C4-2B (cell line): ENCODE results near the gene ABCD4.
"Not testable (repeated sequence)": the region's sequence is repeated elsewhere in the genome, so short reads cannot be mapped to it uniquely, and the experiment has no call there.

Source experiments
- H3K27ac ChIP-seq: fragments of 450-650 bp; 2 replicates; pipeline ENCODE4 v1.5.1; 2017
- ZFX ChIP-seq: fragments of 450-650 bp; IDR thresholded peaks from 2 replicates; pipeline ENCODE4 v1.6.1; 2017
- TF ChIP-seq, protein P1 (sequence below): fragments of 450-650 bp; conservative IDR thresholded peaks from 2 replicates; pipeline ENCODE4 v1.5.1; 2017; ENCODE audit warnings: mild to moderate bottlenecking

The ABCD4 gene

DNA sequence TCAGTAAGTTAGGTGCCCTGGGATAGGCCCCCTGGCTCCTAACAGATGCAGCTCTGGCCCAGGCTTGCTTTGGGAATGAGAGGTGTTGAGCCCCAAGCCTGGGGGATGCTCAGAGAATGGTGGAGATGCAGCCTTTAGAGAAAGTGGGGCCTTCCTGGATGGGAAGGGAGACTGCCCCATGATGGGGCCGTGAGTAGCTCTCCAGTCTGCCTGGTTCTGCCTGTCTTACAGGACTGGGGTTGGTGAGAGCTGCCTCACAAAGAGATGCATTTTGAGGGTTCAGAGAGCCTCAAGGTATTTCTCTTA is 45.0 kb upstream of the ABCD4 start:
- TF ChIP-seq, protein P1, sequence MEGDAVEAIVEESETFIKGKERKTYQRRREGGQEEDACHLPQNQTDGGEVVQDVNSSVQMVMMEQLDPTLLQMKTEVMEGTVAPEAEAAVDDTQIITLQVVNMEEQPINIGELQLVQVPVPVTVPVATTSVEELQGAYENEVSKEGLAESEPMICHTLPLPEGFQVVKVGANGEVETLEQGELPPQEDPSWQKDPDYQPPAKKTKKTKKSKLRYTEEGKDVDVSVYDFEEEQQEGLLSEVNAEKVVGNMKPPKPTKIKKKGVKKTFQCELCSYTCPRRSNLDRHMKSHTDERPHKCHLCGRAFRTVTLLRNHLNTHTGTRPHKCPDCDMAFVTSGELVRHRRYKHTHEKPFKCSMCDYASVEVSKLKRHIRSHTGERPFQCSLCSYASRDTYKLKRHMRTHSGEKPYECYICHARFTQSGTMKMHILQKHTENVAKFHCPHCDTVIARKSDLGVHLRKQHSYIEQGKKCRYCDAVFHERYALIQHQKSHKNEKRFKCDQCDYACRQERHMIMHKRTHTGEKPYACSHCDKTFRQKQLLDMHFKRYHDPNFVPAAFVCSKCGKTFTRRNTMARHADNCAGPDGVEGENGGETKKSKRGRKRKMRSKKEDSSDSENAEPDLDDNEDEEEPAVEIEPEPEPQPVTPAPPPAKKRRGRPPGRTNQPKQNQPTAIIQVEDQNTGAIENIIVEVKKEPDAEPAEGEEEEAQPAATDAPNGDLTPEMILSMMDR, result no peak
- no peak for TF ChIP-seq ZFX
- no peak overlapping the region for H3K27ac ChIP-seq

DNA sequence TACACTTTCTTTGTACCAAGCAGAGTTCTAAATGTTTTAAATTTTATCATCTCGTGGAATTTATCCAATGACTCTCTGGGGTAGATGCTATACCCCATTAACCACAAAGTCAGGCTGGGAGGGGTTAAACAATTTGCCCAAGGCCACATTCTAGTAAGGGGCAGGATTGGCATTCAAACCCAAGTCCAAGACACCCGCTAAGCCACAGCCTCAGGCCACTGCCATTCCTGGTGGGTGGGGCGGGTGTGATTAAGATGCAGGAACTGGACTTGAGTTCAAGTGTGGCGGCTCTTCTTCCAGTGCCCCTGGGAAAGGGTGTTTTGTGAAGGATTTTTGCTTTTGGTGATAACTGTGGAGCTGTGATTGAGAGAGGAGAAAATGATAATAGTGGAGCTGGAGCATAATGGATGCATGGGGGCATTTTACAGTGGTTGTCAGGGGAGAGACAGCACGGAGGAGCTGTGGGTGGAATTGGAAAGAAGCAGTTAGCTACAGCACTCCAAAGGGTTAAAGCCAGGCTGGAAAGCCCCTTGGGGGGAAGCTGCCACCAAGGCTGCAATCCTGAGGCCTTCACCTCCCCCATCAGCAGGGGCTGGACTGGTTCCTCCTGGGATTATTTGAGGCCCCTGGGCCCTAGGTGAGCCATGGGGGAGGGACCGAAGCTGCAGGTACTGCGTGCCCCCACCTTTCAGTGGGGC is 44.5 kb upstream of the ABCD4 start:
- H3K27ac ChIP-seq, result no peak overlapping the region
- TF ChIP-seq, protein P1, result no peak
- no peak for TF ChIP-seq ZFX

DNA sequence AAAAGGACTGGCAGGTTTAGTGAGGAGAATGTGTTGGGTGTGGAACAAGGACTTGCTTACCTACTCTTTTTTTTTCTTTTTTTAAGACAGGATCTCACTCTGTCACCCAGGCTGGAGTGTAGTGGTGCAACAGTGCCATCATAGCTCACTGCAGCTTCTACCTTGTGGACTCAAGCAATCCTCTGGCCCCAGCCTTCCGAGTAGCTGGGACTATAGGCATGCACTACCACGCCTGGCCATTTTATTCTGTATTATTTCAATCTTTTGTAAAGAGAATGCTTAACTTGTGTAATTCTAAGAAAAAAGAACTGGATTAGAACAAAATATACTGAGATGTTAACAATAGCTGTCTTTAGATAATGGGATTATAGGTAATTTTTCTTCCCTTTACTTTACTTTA is 43.6 kb upstream of the ABCD4 start:
- H3K27ac ChIP-seq, result no peak overlapping the region
- TF ChIP-seq, protein P1, result no peak
- no peak for TF ChIP-seq ZFX

DNA sequence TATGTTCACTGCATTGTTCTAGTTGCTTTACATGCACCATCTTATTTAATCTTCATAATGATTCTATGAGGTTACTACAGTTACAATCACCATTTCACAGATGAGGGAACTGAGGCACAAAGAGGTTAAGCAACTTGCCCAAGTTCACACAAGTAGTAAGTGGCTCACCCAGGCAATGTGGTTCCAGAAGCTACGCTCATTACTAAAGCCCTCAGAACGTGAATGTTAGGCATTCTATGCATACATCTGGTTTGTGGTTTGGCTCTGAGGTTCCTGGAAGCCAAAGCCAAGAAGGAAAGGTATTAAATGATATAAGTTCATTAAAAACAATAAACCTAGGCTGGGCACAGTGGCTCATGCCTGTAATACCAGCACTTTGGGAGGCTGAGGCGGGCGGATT is 31.2 kb upstream of the ABCD4 start:
- H3K27ac ChIP-seq, result no peak overlapping the region
- no peak for TF ChIP-seq ZFX
- TF ChIP-seq, protein P1, result no peak

DNA sequence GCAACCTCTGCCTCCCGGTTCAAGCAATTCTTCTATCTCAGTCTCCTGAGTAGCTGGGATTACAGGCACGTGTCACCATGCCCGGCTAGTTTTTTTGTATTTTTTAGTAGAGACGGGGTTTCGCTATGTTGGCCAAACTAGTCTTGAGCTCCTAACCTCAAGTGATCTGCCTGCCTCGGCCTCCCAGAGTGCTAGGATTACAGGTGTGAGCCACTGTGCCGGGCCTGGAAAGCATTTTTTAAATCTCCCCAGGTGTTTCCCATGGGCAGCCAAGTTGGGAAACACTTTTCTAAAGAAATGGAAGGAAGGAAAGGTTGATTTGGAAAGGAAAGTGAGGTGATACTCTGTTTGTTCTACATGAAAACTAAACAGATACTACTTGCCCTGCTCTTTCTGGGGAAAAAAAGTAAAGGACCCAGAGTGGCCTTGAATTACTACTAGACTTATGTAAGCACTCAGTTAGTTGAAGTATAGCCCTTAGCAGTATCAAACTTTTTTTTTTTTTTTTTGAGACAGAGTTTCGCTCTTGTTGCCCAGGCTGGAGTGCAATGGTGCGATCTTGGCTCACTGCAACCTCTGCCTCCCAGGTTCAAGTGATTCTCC is 27.3 kb upstream of the ABCD4 start:
- not testable (repeated sequence) for H3K27ac ChIP-seq

DNA sequence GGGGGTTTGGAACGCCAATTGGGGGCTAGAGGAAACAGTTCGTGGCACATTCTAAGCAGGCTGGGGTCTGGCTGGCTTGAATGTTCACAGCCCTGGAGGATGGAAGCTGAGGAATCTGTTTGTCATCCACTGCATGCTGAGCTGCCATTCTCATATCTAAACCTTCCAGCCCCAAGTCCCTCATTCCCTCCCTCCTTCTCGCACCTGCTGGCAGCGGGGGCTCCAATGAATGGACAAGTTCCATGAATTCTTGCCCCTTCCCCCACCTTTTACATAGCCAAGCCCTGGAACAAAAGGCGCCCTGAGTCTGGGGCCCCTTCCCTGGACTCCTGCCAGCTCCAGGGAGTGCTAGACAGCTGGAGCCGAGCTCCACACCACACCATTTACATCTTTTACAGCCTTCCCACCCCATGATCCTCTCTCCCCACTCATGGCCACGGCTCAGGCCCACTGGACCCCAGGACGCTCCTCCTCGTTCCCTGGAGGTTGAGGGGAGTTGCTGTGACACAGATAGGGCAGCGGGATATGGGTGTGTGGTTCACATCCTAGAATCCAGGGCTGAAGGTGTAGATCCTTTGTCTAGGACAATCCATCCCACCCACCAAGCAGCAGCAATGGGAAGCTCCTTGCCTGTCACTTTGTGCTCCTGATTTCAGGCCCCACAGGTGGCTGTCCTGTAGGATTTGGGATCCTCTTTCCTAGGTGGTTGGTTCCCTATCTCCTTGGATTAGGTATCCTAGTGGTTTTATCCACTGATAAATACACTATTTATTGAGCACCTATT is 23.8 kb upstream of the ABCD4 start:
- TF ChIP-seq, protein P1, result no peak
- TF ChIP-seq ZFX, result no peak
- no peak overlapping the region for H3K27ac ChIP-seq

DNA sequence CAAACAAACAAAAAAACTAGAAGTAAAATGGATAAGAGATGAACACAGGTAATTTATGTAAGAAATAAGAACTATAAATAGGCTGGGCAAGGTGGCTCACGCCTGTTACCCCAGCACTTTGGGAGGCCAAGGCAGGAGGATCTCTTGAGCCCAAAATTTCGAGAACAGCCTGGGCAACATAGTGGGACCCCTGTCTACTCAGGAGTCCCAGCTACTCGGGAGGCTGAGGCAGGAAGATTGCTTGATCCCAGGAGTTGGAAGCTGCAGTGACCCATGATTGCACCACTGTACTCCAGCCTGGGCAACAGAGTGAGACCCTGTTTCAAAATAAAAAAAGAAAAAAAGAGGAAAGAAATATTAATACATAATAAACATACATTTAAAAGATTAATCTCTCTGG is 22.7 kb upstream of the ABCD4 start:
- no peak overlapping the region for H3K27ac ChIP-seq
- TF ChIP-seq, protein P1, result no peak
- no peak for TF ChIP-seq ZFX
